Transverse colon (tissue), 4 donors: ENCODE results near the gene NFIC. TPM values are rescaled to one million over a fixed set of nuclear protein-coding genes. Genes with fewer than 3 reads are reported as not detected.

Experiments
- DNase-seq: peaks from one replicate; pipeline ENCODE4 v3.0.0-alpha.2; 2019
- H3K27ac ChIP-seq, 4 donors: fragments of 200-600 bp; sonication (generic); 2 replicates each; pipeline ENCODE4 v1.5.1; 2016 to 2018; ENCODE audit warnings: inconsistent platforms in 4 of 4
- H3K27me3 ChIP-seq: fragments of 200-600 bp; sonication (generic); 2 replicates; pipeline ENCODE4 v1.5.1; 2017; ENCODE audit warnings: inconsistent platforms
- H3K36me3 ChIP-seq, 4 donors: fragments of 200-600 bp; sonication (generic); 2 replicates each; pipeline ENCODE4 v1.5.1; 2017 to 2019; ENCODE audit warnings: inconsistent platforms in 4 of 4
- H3K4me1 ChIP-seq, 4 donors: fragments of 200-600 bp; sonication (generic); 2 replicates each; pipeline ENCODE4 v1.5.1; 2017 to 2020; ENCODE audit warnings: inconsistent platforms in 4 of 4
- H3K4me3 ChIP-seq, 4 donors: fragments of 200-600 bp; sonication (generic); 1 replicate in 1 of 4; 2 replicates in 3 of 4; pipeline versions ENCODE4 v1.5.1 to v1.6.1; 2017 to 2019; ENCODE audit warnings: inconsistent platforms in 4 of 4
- H3K9me3 ChIP-seq, 2 donors: fragments of 200-600 bp; sonication (generic); 2 replicates each; pipeline ENCODE4 v1.5.1; 2017 to 2019; ENCODE audit warnings: inconsistent platforms in 2 of 2
- CTCF ChIP-seq, 5 experiments: fragments of 200-600 bp in 3 of 5; fragments of 450-650 bp in 2 of 5; sonication (generic) in 3 of 5; IDR thresholded peaks; 1 replicate in 2 of 5; 2 replicates in 3 of 5; pipeline ENCODE4 v1.5.1; 2016 to 2017; ENCODE audit warnings: antibody characterized with exemption in 5 of 5, inconsistent platforms in 3 of 5, mild to moderate bottlenecking in 2 of 5, moderate library complexity in 1 of 5
- EP300 ChIP-seq: sonication (generic); formaldehyde crosslinking; IDR thresholded peaks from one replicate; pipeline ENCODE4 v1.6.1; 2017; ENCODE audit warnings: antibody characterized with exemption, low read depth
- POLR2A ChIP-seq: fragments of 450-650 bp; IDR thresholded peaks from one replicate; pipeline ENCODE4 v1.6.1; 2016; ENCODE audit warnings: antibody characterized with exemption, mild to moderate bottlenecking, moderate library complexity
- POLR2AphosphoS5 ChIP-seq, 3 donors: sonication (generic); formaldehyde crosslinking; IDR thresholded peaks; one replicate each; pipeline ENCODE4 v1.6.1; 2016; ENCODE audit warnings: antibody characterized with exemption in 3 of 3
- WGBS, 2 donors: methylation state at CpG; one replicate each; pipeline ENCODE4 v1.1.5; 2018; ENCODE audit warnings: low coverage in 1 of 2; 5-methylcytosine and 5-hydroxymethylcytosine counted together
- in situ Hi-C, 4 donors: fragments of 200-750 bp; cut with MboI; loops; one replicate each; pipeline versions ENCODE4 v1.15.0 to v1.15.1; 2017; ENCODE audit warnings: low sequenced_read_pairs in 3 of 4, low pct_ligation_motif_present in 1 of 4, low pct_unique_long_range_greater_than_20kb in 1 of 4
- intact Hi-C: fragments of 100-400 bp; cut with DNase I; formaldehyde crosslinking; loops from one replicate; pipeline ENCODE4 v1.15.1; 2023; ENCODE audit warnings: low total_unique reads
- total RNA-seq, 4 donors: library from RNA; depleted of rRNA; stranded (reverse); fragments of >200 nt; gene quantifications; one replicate each; pipeline ENCODE4 v1.1.0, GENCODE V29; 2016

NFIC gene
- total RNA-seq, 4 donors from 2014 or later: 39.9 to 145 (median 68.1) TPM

GRCh38 chr19:3368441-3368795 lies 2.0 kb downstream of the NFIC start:
- no peaks in the 10 kb centered on the region for H3K27me3 ChIP-seq
- 32% methylated on average over 5 of the region's 5 CpGs; no CpG with 5 or more reads in 1 of the 2 donors for WGBS, 2 donors
- no peak for DNase-seq
- in situ Hi-C loops: no loop called here
- TF ChIP-seq POLR2AphosphoS5 (IDR thresholded peaks at IDR 0.05) (no peak), EP300 (no peak), CTCF (IDR thresholded peaks at IDR 0.05) (no peak), POLR2A (no peak)
- no peaks in the 10 kb centered on the region for H3K9me3 ChIP-seq
- H3K27ac ChIP-seq: peak overlapping the region; percentile 94 to 100 (median 97)
- H3K36me3 ChIP-seq: no peaks in the 10 kb centered on the region
- H3K4me1 ChIP-seq: peaks cover 7 to 62% (median 34%) of the 10 kb centered on the region in 4 donors
- intact Hi-C loops: no loop called here
- H3K4me3 ChIP-seq: peak overlapping the region; percentile 59 to 91 (median 84)

- DNase-seq: no peak
- no peaks in the 10 kb centered on the region for H3K27me3 ChIP-seq
- no peaks in the 10 kb centered on the region for H3K36me3 ChIP-seq
- intact Hi-C loops: no loop called here
- H3K27ac ChIP-seq: peak overlapping the region; percentile 94 to 100 (median 97)
- peaks cover 3 to 60% (median 33%) of the 10 kb centered on the region in 4 donors for H3K4me1 ChIP-seq
- WGBS, 2 donors: 47 to 51% methylated on average over 4 of the region's 4 CpGs
- no peaks in the 10 kb centered on the region for H3K9me3 ChIP-seq
- peak overlapping the region; percentile 59 to 91 (median 84) for H3K4me3 ChIP-seq
- in situ Hi-C loops: no loop called here
- TF ChIP-seq EP300: no peak
- no peak for TF ChIP-seq CTCF (IDR thresholded peaks at IDR 0.05)
- TF ChIP-seq POLR2A: no peak
- no peak for TF ChIP-seq POLR2AphosphoS5 (IDR thresholded peaks at IDR 0.05)
Observed at GRCh38 chr19:3368848-3369336, 2.5 kb downstream of the NFIC start.

- Histone ChIP-seq H3K27ac (peak overlapping the region; percentile 94 to 100 (median 97)), H3K4me1 (peaks cover 4 to 60% (median 37%) of the 10 kb centered on the region in 4 donors), H3K9me3 (no peaks in the 10 kb centered on the region), H3K4me3 (peak overlapping the region; percentile 21 to 77 (median 42)), H3K36me3 (no peaks in the 10 kb centered on the region), H3K27me3 (no peaks in the 10 kb centered on the region)
- in situ Hi-C loops (no loop called here), intact Hi-C loops (no loop called here)
- peak; percentile 63 for DNase-seq
- WGBS, 2 donors: 29% methylated on average over 1 to 41 of the region's 42 CpGs
- TF ChIP-seq EP300 (no peak), CTCF (IDR thresholded peaks at IDR 0.05) (peak in 3 of 5 experiments; percentile 8 to 33 (median 18)), POLR2AphosphoS5 (IDR thresholded peaks at IDR 0.05) (peak; percentile 33 to 58 (median 48)), POLR2A (no peak)
Observed at GRCh38 chr19:3369337-3370213, 3.2 kb downstream of the NFIC start.

GRCh38 chr19:3370214-3370720 lies 3.9 kb downstream of the NFIC start:
- WGBS, 2 donors: 68 to 71% methylated on average over 8 to 14 of the region's 14 CpGs
- no peak for DNase-seq
- H3K4me1 ChIP-seq: peaks cover 4 to 60% (median 37%) of the 10 kb centered on the region in 4 donors
- no peaks in the 10 kb centered on the region for H3K27me3 ChIP-seq
- H3K9me3 ChIP-seq: no peaks in the 10 kb centered on the region
- TF ChIP-seq POLR2AphosphoS5 (IDR thresholded peaks at IDR 0.05): no peak
- TF ChIP-seq EP300: no peak
- TF ChIP-seq POLR2A: no peak
- TF ChIP-seq CTCF (IDR thresholded peaks at IDR 0.05): no peak
- H3K27ac ChIP-seq: peak overlapping the region; percentile 94 to 100 (median 97)
- H3K36me3 ChIP-seq: no peaks in the 10 kb centered on the region
- peak overlapping the region; percentile 21 to 77 (median 42) for H3K4me3 ChIP-seq
- in situ Hi-C loops (no loop called here), intact Hi-C loops (no loop called here)
